BJ (cell line): ENCODE data around the gene ALDH1A1. TPM values are rescaled to one million over a fixed set of nuclear protein-coding genes. Genes with fewer than 3 reads are reported as not detected.

Experiments used
- CTCF ChIA-PET: fragments of 350-600 bp; formaldehyde crosslinking; extraction: SDS; loops from one replicate; lab custom pipeline; 2021; ENCODE audit warnings: antibody characterized with exemption, inconsistent platforms; lab: Yijun Ruan, JAX
- POLR2A ChIA-PET: fragments of 300-600 bp; sonication (Branson Sonifier 250); formaldehyde crosslinking; extraction: SDS; loops from one replicate; lab custom pipeline; 2021; ENCODE audit warnings: antibody characterized with exemption; lab: Charles Lee
- DNase-seq: peaks from one replicate; pipeline ENCODE4 v3.0.0-alpha.2; 2011; ENCODE audit warnings: low read depth
- H3K27me3 ChIP-seq: 2 replicates; pipeline ENCODE4 v1.6.0; 2011; ENCODE audit warnings: low read length; ENCODE audit not compliant: control insufficient read depth, insufficient read depth
- H3K36me3 ChIP-seq: 2 replicates; pipeline ENCODE4 v1.5.1; 2011; ENCODE audit warnings: low read length; ENCODE audit not compliant: control insufficient read depth, insufficient read depth
- H3K4me3 ChIP-seq: 2 replicates; pipeline ENCODE4 v1.5.1; 2011; ENCODE audit warnings: low read depth, mild to moderate bottlenecking, control low read depth, low read length
- polyA plus RNA-seq: library from polyadenylated mRNA; depleted of rRNA; stranded (reverse); fragments of >200 nt; gene quantifications from 2 replicates; pipeline ENCODE4 v1.2.3, GENCODE V29; 2011
- TF ChIP-seq, protein P1 (sequence below): IDR thresholded peaks from 2 replicates; pipeline ENCODE4 v1.5.1; 2011; ENCODE audit warnings: low read depth, mild to moderate bottlenecking, control low read depth, inconsistent platforms, low read length, moderate library complexity; ENCODE audit not compliant: insufficient read depth

The ALDH1A1 gene
- polyA plus RNA-seq, 1 experiment: 247 TPM

DNA sequence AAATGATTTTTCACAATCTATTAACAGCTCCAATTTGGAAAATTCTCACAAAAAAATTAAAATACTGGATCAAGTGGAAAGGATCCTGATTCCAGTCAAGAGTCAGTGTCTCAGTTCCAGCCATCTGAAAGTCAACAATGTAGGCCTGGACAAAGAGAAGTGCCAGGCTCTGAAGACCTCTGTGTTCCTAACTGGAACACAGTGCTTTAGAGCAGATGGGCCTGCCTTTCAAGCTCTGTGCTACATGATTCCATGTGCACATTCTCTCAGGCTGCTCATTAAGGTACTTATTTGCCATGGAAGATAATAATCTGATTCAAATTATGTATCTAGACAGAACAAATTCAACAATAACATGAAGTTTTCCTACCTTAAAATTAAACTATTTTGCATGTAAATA is 30.2 kb upstream of the ALDH1A1 start:
- CTCF ChIA-PET: no interaction called here
- no peaks in the 10 kb centered on the region for H3K36me3 ChIP-seq
- H3K4me3 ChIP-seq: no peak overlapping the region
- TF ChIP-seq, protein P1, sequence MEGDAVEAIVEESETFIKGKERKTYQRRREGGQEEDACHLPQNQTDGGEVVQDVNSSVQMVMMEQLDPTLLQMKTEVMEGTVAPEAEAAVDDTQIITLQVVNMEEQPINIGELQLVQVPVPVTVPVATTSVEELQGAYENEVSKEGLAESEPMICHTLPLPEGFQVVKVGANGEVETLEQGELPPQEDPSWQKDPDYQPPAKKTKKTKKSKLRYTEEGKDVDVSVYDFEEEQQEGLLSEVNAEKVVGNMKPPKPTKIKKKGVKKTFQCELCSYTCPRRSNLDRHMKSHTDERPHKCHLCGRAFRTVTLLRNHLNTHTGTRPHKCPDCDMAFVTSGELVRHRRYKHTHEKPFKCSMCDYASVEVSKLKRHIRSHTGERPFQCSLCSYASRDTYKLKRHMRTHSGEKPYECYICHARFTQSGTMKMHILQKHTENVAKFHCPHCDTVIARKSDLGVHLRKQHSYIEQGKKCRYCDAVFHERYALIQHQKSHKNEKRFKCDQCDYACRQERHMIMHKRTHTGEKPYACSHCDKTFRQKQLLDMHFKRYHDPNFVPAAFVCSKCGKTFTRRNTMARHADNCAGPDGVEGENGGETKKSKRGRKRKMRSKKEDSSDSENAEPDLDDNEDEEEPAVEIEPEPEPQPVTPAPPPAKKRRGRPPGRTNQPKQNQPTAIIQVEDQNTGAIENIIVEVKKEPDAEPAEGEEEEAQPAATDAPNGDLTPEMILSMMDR: no peak
- H3K27me3 ChIP-seq: no peaks in the 10 kb centered on the region
- POLR2A ChIA-PET: no interaction called here
- DNase-seq: no peak

DNA sequence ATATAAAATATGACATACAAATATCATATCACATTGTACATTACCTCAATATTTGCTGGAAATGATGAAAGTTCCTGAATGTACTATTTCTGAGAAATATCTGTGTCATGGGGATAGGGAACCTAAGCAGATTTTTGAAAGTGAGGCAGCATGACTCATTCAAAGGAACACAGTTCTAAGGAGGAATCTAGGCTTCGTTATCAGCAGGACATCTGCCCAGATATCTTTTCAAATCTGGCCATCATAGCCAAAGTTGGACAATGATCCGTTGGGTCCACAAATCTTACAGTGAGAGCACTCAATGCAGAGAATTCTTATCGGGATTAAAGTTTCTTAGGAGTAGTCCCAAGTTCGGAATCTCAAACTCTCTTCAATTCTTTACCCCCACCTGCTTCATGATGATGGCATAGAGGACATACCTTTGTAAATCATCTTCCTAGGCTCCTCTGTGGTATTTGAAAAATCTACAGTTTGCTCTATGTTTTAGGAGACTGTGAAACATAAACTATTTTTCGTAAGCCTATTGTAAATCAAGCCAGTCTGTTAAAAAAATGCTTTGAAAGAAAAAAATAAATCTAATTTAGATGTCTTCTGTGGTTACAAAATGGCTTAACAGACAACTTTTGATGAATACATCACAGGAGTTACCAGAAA is 29.4 kb upstream of the ALDH1A1 start:
- TF ChIP-seq, protein P1: no peak
- no peaks in the 10 kb centered on the region for H3K27me3 ChIP-seq
- no peak for DNase-seq
- ChIA-PET CTCF (no interaction called here), POLR2A (no interaction called here)
- no peaks in the 10 kb centered on the region for H3K36me3 ChIP-seq
- no peak overlapping the region for H3K4me3 ChIP-seq

DNA sequence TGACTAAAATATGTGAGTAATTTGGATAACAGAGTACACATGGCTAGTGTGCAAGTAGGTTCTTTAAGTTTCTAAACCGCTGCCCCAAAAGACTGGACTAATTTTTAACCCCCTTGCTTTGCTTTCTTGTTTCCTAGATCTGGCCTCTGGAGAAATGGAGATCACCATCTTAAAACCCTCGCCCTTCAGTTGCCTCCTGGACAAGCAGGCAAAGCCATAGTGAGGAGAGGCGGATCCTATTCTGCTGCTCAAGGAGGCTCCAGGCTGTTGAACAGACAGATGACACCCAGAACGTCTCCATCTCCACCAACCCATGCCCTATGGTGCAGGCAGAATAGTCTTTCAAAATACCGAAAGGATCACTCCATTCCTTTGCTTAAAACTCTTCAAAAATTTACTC is 28.6 kb upstream of the ALDH1A1 start:
- Histone ChIP-seq H3K36me3 (no peaks in the 10 kb centered on the region), H3K4me3 (no peak overlapping the region), H3K27me3 (no peaks in the 10 kb centered on the region)
- DNase-seq: no peak
- ChIA-PET POLR2A (no interaction called here), CTCF (no interaction called here)
- TF ChIP-seq, protein P1: no peak

DNA sequence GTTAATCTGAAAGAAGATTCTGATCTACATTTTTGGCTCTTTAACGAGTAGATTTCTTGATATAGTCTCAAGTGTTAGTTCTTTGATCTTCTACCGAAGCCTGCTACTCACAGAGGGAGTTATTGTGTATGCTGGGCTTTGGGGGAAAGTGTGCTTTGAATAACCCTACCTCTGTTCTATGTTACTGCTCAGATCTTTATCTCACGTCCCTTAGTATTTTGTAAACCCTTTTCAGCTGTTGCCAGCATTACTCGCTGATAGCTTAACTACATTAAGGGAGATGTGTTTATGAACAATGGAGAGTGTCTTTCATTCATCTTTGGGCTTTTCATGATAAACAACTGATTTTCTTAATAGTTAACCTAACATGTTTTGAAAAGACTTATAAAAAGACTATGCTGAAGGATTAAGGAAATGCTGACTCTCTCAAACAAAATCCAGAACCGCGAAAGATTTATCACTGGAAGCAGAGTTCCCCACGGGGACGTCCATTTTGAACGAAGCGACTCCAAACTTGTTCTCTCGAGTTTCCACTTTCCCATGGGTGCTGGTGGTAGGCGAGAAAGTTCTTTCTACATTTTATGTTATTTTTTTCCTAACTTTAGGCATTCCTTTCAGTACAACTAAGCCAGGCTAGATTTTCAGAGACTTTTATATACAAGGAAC is 27.9 kb upstream of the ALDH1A1 start:
- no peaks in the 10 kb centered on the region for H3K27me3 ChIP-seq
- TF ChIP-seq, protein P1: no peak

DNA sequence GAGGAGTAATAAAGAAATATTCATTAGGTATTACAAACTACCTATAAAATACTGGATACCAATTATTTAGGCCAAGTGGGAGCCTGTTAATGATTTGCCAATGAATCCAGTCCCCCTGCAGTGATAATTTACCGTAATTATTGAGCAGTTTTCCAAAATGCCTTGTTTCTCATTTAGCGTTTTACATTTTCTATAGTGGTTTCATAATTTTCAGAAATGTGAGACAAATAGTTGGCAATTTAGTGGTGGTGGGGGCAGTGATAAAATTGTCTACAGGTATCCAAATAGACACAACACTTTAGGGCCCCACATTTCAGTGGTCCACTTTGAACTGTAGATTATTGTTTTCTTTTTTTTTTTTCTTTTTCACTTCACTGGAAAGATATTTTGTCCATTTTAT is 27.3 kb upstream of the ALDH1A1 start:
- POLR2A ChIA-PET: no interaction called here

More for the DNA sequence above, 27.9 kb upstream of the ALDH1A1 start:
- DNase-seq: no peak
- no peak overlapping the region for H3K4me3 ChIP-seq
- no peaks in the 10 kb centered on the region for H3K36me3 ChIP-seq
- POLR2A ChIA-PET: no interaction called here
- CTCF ChIA-PET: no interaction called here

More for the DNA sequence above, 27.3 kb upstream of the ALDH1A1 start:
- Histone ChIP-seq H3K4me3 (no peak overlapping the region), H3K27me3 (no peaks in the 10 kb centered on the region), H3K36me3 (no peaks in the 10 kb centered on the region)
- TF ChIP-seq, protein P1: no peak
- CTCF ChIA-PET: no interaction called here
- no peak for DNase-seq
